ENCODE data around the gene SYT1.

DNA sequence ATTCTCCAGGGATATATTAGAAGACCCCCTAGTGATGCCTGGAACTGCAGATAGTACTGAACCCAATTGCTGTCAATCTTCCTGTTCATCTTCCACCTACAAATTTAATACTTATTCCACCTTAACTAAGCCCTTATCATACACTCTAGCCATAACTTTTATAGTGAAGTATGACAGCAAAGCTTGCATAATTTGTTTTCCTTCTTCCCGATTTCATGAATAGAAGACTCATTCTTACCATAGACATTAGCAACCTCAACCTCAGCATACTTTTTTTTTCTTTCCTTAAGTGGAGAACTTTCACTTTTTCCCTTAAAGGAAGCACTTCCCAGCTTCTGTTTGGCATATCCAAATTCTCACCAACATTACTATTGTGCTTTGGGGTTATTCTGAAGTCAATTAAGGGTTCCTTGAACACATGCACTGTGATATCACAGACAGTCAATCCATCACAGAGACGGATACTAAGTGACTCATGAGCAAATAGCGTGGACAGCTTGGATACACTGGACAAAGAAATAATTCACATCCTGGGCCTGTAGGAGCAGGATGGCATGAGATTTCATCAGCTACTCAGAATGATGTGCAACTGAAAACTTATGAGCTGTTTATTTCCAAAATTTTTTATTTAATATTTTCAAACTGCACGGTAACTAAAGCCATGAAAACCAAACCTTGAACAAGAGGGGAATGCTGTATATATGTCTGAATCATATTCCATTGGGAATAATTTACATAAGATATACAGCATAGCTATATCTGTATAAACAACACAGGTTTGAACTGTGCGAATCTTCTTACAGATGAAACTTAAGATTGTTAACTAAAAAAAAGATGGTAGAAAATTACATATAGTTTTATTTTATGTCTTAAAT, 63.9 kb downstream of the SYT1 start:
- TF ChIP-seq, protein P1, sequence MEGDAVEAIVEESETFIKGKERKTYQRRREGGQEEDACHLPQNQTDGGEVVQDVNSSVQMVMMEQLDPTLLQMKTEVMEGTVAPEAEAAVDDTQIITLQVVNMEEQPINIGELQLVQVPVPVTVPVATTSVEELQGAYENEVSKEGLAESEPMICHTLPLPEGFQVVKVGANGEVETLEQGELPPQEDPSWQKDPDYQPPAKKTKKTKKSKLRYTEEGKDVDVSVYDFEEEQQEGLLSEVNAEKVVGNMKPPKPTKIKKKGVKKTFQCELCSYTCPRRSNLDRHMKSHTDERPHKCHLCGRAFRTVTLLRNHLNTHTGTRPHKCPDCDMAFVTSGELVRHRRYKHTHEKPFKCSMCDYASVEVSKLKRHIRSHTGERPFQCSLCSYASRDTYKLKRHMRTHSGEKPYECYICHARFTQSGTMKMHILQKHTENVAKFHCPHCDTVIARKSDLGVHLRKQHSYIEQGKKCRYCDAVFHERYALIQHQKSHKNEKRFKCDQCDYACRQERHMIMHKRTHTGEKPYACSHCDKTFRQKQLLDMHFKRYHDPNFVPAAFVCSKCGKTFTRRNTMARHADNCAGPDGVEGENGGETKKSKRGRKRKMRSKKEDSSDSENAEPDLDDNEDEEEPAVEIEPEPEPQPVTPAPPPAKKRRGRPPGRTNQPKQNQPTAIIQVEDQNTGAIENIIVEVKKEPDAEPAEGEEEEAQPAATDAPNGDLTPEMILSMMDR (IDR thresholded peaks at IDR 0.05; ENCODE audit: insufficient read depth, low read length) = no peak
- TF ChIP-seq, protein P2, sequence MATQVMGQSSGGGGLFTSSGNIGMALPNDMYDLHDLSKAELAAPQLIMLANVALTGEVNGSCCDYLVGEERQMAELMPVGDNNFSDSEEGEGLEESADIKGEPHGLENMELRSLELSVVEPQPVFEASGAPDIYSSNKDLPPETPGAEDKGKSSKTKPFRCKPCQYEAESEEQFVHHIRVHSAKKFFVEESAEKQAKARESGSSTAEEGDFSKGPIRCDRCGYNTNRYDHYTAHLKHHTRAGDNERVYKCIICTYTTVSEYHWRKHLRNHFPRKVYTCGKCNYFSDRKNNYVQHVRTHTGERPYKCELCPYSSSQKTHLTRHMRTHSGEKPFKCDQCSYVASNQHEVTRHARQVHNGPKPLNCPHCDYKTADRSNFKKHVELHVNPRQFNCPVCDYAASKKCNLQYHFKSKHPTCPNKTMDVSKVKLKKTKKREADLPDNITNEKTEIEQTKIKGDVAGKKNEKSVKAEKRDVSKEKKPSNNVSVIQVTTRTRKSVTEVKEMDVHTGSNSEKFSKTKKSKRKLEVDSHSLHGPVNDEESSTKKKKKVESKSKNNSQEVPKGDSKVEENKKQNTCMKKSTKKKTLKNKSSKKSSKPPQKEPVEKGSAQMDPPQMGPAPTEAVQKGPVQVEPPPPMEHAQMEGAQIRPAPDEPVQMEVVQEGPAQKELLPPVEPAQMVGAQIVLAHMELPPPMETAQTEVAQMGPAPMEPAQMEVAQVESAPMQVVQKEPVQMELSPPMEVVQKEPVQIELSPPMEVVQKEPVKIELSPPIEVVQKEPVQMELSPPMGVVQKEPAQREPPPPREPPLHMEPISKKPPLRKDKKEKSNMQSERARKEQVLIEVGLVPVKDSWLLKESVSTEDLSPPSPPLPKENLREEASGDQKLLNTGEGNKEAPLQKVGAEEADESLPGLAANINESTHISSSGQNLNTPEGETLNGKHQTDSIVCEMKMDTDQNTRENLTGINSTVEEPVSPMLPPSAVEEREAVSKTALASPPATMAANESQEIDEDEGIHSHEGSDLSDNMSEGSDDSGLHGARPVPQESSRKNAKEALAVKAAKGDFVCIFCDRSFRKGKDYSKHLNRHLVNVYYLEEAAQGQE (IDR thresholded peaks at IDR 0.05; ENCODE audit: insufficient replicate concordance, low read depth) = no peak
- TF ChIP-seq POLR2AphosphoS5 (IDR thresholded peaks at IDR 0.05; ENCODE audit: low read depth) = no peak
